ENCODE measurements around the gene ARX.

ARX gene

GRCh38 chrX:25005382-25006185 is 10.2 kb downstream of the ARX start:
- H3K9me3 ChIP-seq (ENCODE audit: low read depth, low read length): no peaks in the 10 kb centered on the region
- no peak for DNase-seq (ENCODE audit: low read depth, low spot score)
- H3K27ac ChIP-seq: no peak overlapping the region
- no peak overlapping the region for H3K4me3 ChIP-seq
- no peak overlapping the region for H3K9ac ChIP-seq (ENCODE audit: insufficient read length)
- TF ChIP-seq POLR2AphosphoS5 (IDR thresholded peaks at IDR 0.05; ENCODE audit: borderline replicate concordance, low read depth, low read length) (no peak), EZH2 (IDR thresholded peaks at IDR 0.05) (no peak), FOXP2 (optimal IDR thresholded peaks at IDR 0.05; ENCODE audit: control extremely low read depth, extremely low read length, insufficient read depth) (no peak)
- H3K36me3 ChIP-seq (ENCODE audit: insufficient read depth, low read length): no peaks in the 10 kb centered on the region

GRCh38 chrX:25005034-25005381 is 10.8 kb downstream of the ARX start:
- DNase-seq (ENCODE audit: low read depth, low spot score): no peak
- no peak overlapping the region for H3K9ac ChIP-seq (ENCODE audit: insufficient read length)
- H3K9me3 ChIP-seq (ENCODE audit: low read depth, low read length): no peaks in the 10 kb centered on the region
- H3K27ac ChIP-seq: no peak overlapping the region
- H3K4me3 ChIP-seq: no peak overlapping the region
- no peak for TF ChIP-seq FOXP2 (optimal IDR thresholded peaks at IDR 0.05; ENCODE audit: control extremely low read depth, extremely low read length, insufficient read depth)
- TF ChIP-seq POLR2AphosphoS5 (IDR thresholded peaks at IDR 0.05; ENCODE audit: borderline replicate concordance, low read depth, low read length): no peak
- H3K36me3 ChIP-seq (ENCODE audit: insufficient read depth, low read length): no peaks in the 10 kb centered on the region

- no peak for DNase-seq (ENCODE audit: low read depth, low spot score)
- Histone ChIP-seq H3K36me3 (ENCODE audit: insufficient read depth, low read length) (no peaks in the 10 kb centered on the region), H3K9ac (ENCODE audit: insufficient read length) (no peak overlapping the region), H3K27ac (no peak overlapping the region), H3K9me3 (ENCODE audit: low read depth, low read length) (no peaks in the 10 kb centered on the region), H3K4me3 (no peak overlapping the region)
- TF ChIP-seq POLR2AphosphoS5 (IDR thresholded peaks at IDR 0.05; ENCODE audit: borderline replicate concordance, low read depth, low read length): no peak
- no peak for TF ChIP-seq EZH2 (IDR thresholded peaks at IDR 0.05)
- TF ChIP-seq FOXP2 (optimal IDR thresholded peaks at IDR 0.05; ENCODE audit: control extremely low read depth, extremely low read length, insufficient read depth): no peak
Measured at GRCh38 chrX:25004485-25005032, 11.2 kb downstream of the ARX start.

- no peak for DNase-seq (ENCODE audit: low read depth, low spot score)
- H3K27ac ChIP-seq: no peak overlapping the region
- H3K36me3 ChIP-seq (ENCODE audit: insufficient read depth, low read length): no peaks in the 10 kb centered on the region
- H3K9ac ChIP-seq (ENCODE audit: insufficient read length): no peak overlapping the region
- TF ChIP-seq EZH2 (IDR thresholded peaks at IDR 0.05) (no peak), POLR2AphosphoS5 (IDR thresholded peaks at IDR 0.05; ENCODE audit: borderline replicate concordance, low read depth, low read length) (no peak), FOXP2 (optimal IDR thresholded peaks at IDR 0.05; ENCODE audit: control extremely low read depth, extremely low read length, insufficient read depth) (no peak)
- no peaks in the 10 kb centered on the region for H3K9me3 ChIP-seq (ENCODE audit: low read depth, low read length)
- no peak overlapping the region for H3K4me3 ChIP-seq
Measured at GRCh38 chrX:25004040-25004439, 11.7 kb downstream of the ARX start.

- DNase-seq (ENCODE audit: low read depth, low spot score): no peak
Measured at GRCh38 chrX:25003066-25003849, 12.5 kb downstream of the ARX start.

GRCh38 chrX:25002661-25003020 is 13.1 kb downstream of the ARX start:
- no peak overlapping the region for H3K4me3 ChIP-seq

More at GRCh38 chrX:25003066-25003849, 12.5 kb downstream of the ARX start:
- H3K36me3 ChIP-seq (ENCODE audit: insufficient read depth, low read length): no peaks in the 10 kb centered on the region
- H3K27ac ChIP-seq: no peak overlapping the region
- H3K9ac ChIP-seq (ENCODE audit: insufficient read length): no peak overlapping the region
- H3K9me3 ChIP-seq (ENCODE audit: low read depth, low read length): no peaks in the 10 kb centered on the region
- TF ChIP-seq FOXP2 (optimal IDR thresholded peaks at IDR 0.05; ENCODE audit: control extremely low read depth, extremely low read length, insufficient read depth) (no peak), EZH2 (IDR thresholded peaks at IDR 0.05) (no peak), POLR2AphosphoS5 (IDR thresholded peaks at IDR 0.05; ENCODE audit: borderline replicate concordance, low read depth, low read length) (no peak)
- H3K4me3 ChIP-seq: no peak overlapping the region

GRCh38 chrX:25001808-25002660 is 13.7 kb downstream of the ARX start:
- no peak overlapping the region for H3K4me3 ChIP-seq
- no peak for DNase-seq (ENCODE audit: low read depth, low spot score)
- H3K9ac ChIP-seq (ENCODE audit: insufficient read length): no peak overlapping the region
- H3K27ac ChIP-seq: no peak overlapping the region
- H3K36me3 ChIP-seq (ENCODE audit: insufficient read depth, low read length): no peaks in the 10 kb centered on the region
- H3K9me3 ChIP-seq (ENCODE audit: low read depth, low read length): no peaks in the 10 kb centered on the region
- TF ChIP-seq FOXP2 (optimal IDR thresholded peaks at IDR 0.05; ENCODE audit: control extremely low read depth, extremely low read length, insufficient read depth): no peak
- no peak for TF ChIP-seq POLR2AphosphoS5 (IDR thresholded peaks at IDR 0.05; ENCODE audit: borderline replicate concordance, low read depth, low read length)
- TF ChIP-seq EZH2 (IDR thresholded peaks at IDR 0.05): no peak

More at GRCh38 chrX:25002661-25003020, 13.1 kb downstream of the ARX start:
- TF ChIP-seq POLR2AphosphoS5 (IDR thresholded peaks at IDR 0.05; ENCODE audit: borderline replicate concordance, low read depth, low read length) (no peak), FOXP2 (optimal IDR thresholded peaks at IDR 0.05; ENCODE audit: control extremely low read depth, extremely low read length, insufficient read depth) (no peak), EZH2 (IDR thresholded peaks at IDR 0.05) (no peak)
- Histone ChIP-seq H3K27ac (no peak overlapping the region), H3K9me3 (ENCODE audit: low read depth, low read length) (no peaks in the 10 kb centered on the region), H3K9ac (ENCODE audit: insufficient read length) (no peak overlapping the region), H3K36me3 (ENCODE audit: insufficient read depth, low read length) (no peaks in the 10 kb centered on the region)
- DNase-seq (ENCODE audit: low read depth, low spot score): no peak
